Prostate gland (tissue), 2 donors: ENCODE data around the gene AKAP17A.

Experiments
- CTCF ChIP-seq, 4 experiments: fragments of 200-600 bp in 2 of 4; fragments of 450-650 bp in 2 of 4; sonication (generic) in 2 of 4; IDR thresholded peaks; 1 replicate in 3 of 4; 2 replicates in 1 of 4; pipeline ENCODE4 v1.5.1; 2016 to 2019; ENCODE audit warnings: antibody characterized with exemption in 4 of 4, mild to moderate bottlenecking in 2 of 4, moderate library complexity in 2 of 4
- POLR2A ChIP-seq: fragments of 450-650 bp; IDR thresholded peaks from one replicate; pipeline ENCODE4 v1.6.1; 2016; ENCODE audit warnings: antibody characterized with exemption, mild to moderate bottlenecking
- POLR2AphosphoS5 ChIP-seq: sonication (generic); formaldehyde crosslinking; IDR thresholded peaks from one replicate; pipeline ENCODE4 v1.6.1; 2017; ENCODE audit warnings: antibody characterized with exemption

- TF ChIP-seq POLR2AphosphoS5 (no peak), POLR2A (no peak), CTCF (IDR thresholded peaks at IDR 0.05) (no peak)
Observed at GRCh38 chrX:1555370-1555769, 36.0 kb upstream of the AKAP17A start.
